Activated gamma-delta T cell (primary cell): ENCODE data around the gene RNF31.

Source experiments
- DNase-seq: peaks from one replicate; lab custom pipeline; 2025; lab: John Stamatoyannopoulos, UW

The RNF31 gene

DNA sequence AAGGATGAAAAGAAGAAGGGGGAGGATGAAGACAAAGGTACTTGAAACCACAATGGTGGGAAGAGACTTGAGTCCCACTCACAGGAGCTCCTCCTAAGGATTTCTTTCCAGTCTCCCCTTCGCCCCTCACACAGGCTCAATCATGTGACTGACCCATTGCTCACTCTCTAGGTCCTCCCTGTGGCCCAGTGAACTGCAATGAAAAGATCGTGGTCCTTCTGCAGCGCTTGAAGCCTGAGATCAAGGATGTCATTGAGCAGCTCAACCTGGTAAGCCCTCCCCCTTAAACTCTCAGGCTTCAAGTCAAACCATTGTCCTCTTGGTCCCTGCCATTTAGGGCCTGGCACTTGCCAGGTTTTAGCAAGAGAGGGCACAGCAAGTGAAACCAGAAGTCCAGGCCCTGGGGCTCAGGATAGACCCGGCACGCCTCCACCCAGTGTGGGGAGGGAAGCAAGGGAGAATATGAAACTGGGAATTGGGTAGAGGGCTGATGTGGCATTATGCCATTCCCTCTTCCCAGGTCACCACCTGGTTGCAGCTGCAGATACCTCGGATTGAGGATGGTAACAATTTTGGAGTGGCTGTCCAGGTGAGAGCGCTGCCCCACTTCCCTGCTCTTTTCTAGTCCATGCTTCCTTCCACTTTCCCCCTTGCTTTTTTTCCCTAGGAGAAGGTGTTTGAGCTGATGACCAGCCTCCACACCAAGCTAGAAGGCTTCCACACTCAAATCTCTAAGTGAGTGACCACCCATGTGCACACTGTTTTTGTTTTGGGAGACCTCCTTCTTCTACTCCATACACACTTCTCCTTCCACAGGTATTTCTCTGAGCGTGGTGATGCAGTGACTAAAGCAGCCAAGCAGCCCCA, 9.5 kb upstream of the RNF31 start:
- DNase-seq, result no peak

DNA sequence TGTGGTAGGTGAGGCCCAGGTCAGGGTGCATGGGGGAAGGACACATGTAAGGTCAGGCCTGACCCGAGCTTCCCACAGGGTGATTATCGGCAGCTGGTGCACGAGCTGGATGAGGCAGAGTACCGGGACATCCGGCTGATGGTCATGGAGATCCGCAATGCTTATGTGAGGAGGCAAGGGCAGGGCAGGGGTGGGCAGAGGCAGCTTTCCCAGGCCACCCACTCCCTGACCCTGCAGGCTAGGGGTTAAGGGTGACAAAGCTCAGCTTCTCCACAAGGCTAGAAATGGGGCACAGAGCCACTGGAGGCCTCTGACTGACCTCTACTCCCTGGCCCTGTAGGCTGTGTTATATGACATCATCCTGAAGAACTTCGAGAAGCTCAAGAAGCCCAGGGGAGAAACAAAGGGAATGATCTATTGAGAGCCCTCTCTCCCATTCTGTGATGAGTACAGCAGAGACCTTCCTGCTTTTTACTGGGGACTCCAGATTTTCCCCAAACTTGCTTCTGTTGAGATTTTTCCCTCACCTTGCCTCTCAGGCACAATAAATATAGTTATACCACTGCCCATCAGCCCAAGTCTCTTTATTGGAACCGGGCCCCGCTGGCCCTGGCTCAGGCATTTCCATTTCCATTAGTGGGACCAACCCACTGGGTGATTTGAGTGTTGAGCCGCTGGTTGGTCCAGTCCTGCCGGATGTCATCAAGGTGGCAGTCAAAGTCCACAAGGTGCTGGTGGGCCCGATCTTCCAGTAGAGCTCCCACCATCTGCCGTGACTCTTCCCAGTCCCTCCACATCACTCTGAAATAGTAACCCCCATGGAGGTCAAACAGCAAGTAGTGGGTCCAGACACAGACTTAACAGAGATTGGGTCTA, 8.7 kb upstream of the RNF31 start:
- no peak for DNase-seq

GRCh38 chr14:24139272-24139934, 7.9 kb upstream of the RNF31 start:
- no peak for DNase-seq

- peak; percentile 94 for DNase-seq
These were observed 6.0 kb upstream of the RNF31 start, which contains the start of gene EMC9 for GRCh38 chr14:24141097-24141880. Gene EMC9 (minus strand): TSS chr14:24141591. CDS start chr14:24141304, 287 bp downstream.

GRCh38 chr14:24143511-24143910, 3.8 kb upstream of the RNF31 start:
- no peak for DNase-seq

DNA sequence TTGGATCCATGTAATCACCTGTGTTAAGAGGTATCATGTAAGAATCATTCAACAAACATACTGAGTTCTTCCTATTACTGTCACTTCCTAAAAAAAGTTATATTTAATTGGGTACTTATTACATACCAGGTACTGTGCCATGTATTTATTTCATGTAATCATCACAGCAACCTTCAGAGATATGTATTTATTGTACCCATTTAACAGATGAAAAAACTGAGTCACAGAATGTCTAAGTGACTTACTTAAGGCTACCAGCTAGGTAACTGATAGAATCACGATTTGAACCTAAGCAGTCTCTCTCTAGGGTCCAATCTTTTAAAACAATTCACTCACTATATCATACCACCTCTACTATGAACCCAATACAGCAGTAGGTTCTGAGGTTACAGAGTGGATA, 2.8 kb upstream of the RNF31 start:
- no peak for DNase-seq

- no peak for DNase-seq
These were observed 2.1 kb upstream of the RNF31 start for GRCh38 chr14:24145219-24145618.

DNA sequence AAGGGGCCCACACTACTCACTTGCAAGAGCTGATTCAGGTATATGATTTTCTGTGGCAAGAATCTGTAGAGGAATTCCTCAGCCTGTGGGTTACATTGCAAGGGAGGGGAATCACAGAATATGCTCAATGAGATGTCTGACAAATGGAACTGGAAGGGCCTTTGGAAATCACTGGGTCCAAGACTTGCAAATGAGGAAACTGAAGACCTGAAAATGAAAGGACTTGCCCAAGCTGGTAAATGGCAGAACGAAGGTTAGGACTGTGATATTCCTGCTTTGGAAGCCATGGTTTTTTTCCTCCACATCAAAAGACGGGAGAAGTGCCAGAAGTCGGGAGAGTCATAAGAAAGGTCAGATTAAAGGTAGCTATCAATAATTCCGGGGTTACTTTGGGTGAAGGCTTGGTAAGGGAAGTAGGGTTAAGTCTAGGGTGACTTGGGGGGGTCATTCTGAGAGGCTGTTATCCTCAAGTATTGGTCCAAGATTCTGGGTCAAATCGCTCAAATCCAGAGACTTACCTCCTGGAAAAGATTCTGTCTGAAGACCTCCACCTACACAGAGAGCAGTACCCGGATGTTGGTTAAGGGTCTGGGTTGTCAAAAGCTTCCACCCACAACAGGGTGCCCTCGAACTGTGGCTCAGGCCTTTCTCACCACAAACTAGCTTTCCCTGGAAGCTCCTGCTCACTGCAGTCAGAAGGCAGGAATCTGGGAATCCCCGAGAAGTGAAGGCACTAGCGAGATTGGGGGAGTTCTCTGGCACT, 1.4 kb upstream of the RNF31 start:
- DNase-seq, result no peak

DNA sequence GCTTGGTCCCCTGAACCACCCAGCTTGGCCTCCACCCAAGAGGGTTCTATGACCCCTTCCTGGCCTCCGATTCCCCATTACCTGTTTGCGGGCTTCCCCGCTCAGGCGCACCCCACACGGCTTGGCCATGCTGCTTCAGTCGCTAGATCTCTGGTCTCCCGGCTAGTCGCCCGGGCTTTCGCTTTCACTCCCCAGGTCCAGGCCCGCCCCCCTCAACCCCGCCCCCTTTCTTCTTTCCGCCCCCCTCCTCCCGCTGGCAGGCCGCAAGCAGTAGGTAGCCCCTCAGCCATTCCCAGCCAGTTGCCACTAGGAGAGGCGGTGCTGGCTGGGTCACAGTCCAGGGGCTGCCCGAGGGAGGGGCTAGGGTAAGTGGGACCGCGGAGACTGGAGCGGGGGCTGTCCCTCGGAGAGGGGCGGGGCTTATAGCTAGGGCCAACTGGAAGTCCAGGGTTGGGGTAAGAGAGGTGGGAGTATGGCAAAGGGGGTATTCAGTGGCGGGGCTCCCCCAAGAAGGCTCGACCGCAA, 783 bp upstream of the RNF31 start, which contains the start of gene PSME2:
PSME2 (minus strand) TSS at position 158 of the 525 bp plus-strand sequence; CDS start at position 129, 29 bp downstream.
- DNase-seq, result peak; percentile 67

- DNase-seq, result no peak
These were observed 597 bp downstream of the RNF31 start for GRCh38 chr14:24147761-24148428.

DNA sequence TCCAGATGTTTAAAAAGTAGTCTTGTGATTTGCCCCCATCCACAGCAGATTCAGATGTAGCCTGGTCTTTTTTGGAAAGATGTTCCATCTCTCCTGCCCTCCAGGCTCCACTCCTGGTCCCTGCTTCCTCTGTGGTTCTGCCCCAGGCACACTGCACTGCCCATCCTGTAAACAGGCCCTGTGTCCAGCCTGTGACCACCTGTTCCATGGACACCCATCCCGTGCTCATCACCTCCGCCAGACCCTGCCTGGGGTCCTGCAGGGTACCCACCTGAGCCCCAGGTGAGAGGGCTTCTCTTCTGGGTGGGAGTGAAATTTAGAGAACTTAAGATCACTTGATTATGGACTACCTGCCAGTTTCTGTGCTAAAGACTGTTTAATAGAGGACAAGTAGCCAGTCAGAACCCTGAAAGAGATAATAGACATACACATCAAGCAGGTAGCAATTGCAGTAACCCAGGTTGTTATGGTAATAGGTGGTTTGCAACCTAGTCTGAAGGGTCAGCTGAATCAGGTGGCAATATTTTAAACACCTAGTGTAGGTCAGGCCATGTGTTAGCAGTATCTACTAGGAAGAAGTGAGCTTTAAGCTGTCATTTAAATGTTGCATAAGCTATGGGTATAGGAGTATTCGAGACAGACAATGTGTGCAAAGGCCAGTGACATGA, 2.1 kb downstream of the RNF31 start:
- no peak for DNase-seq

GRCh38 chr14:24150061-24150460, 2.8 kb downstream of the RNF31 start:
- DNase-seq, result no peak

- no peak for DNase-seq
These were observed 3.3 kb downstream of the RNF31 start for GRCh38 chr14:24150567-24150966.

GRCh38 chr14:24150993-24151392, 3.7 kb downstream of the RNF31 start:
- DNase-seq, result no peak

- DNase-seq, result no peak
These were observed 4.2 kb downstream of the RNF31 start for GRCh38 chr14:24151404-24152080.

GRCh38 chr14:24155100-24155499, 7.8 kb downstream of the RNF31 start:
- no peak for DNase-seq

DNA sequence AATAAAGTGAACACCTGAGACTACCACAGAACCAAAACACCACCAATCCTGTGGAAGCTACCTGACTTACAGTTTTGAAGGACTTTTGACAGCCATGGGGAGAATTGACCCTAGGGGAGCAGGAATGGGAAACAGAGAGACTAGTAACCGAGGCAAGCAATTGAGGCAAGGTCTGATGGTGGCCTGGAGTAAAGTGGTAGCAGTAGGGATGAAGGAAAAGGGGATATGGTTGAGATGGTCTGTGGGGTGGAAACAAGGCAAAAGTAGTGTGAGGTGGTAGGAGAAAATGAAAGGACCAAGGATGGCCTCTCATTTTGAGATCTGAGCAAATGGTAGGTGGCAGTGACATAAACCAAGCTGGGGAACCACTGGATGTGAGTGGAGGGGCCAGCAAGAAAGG, 9.5 kb downstream of the RNF31 start:
- DNase-seq, result no peak

- DNase-seq, result no peak
These were observed 10.0 kb downstream of the RNF31 start for GRCh38 chr14:24157331-24157730.
